ENCODE results near the gene CCNL2. TPM values are rescaled to one million over a fixed set of nuclear protein-coding genes. Genes with fewer than 3 reads are reported as not detected.

CCNL2 gene
- total and polyA plus RNA-seq, 4 experiments from 2014 or later, result 18.3 to 394 (median 212) TPM

DNA sequence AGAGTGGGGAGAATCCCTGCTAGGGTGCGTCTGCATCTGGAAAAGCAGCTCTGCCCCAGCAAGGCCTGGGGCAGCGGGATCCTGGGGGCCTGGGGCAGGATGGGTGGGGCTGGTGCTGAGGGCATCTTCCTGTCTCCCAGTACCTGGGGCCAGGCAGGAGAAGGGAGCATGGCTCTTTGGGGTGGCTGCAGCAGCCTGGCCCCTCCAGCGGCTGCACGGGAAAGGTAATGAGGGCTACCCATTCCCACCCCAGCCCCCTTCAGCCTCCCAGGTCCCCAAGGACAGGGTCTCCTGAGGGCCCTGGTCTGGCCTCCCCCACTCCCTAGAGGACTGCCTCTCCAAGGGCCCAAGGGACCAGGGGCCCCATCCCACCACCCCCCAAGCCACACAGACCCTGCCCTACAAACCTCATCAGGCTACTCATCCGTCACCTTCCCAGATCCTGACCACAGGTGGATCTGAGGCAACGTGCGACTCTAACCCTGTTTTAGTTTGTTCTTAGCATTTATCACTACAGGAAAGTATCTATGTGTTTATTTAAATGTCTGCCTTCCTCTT lies 22.9 kb upstream of the CCNL2 start:
- CTCF ChIA-PET (ENCODE audit: partially characterized antibody), result no interaction called here
- Histone ChIP-seq H3K27ac (ENCODE audit: low read depth, low read length) (no peak overlapping the region), H3K4me3 (ENCODE audit: low read length in 2 of 2) (no peak overlapping the region), H3K9me3 (ENCODE audit: control insufficient read depth in 1 of 2, low read length in 2 of 2) (no peaks in the 10 kb centered on the region), H3K36me3 (ENCODE audit: insufficient read depth, low read length) (no peaks in the 10 kb centered on the region), H3K27me3 (ENCODE audit: insufficient read depth, low read length) (no peaks in the 10 kb centered on the region), H3K4me1 (ENCODE audit: insufficient read depth, low read length) (no peaks in the 10 kb centered on the region)
- POLR2A ChIA-PET (ENCODE audit: partially characterized antibody), result no interaction called here
- H3K27ac Mint-ChIP-seq, result no peak overlapping the region
- no peak overlapping the region for H3K4me3 Mint-ChIP-seq
- H3K9me3 Mint-ChIP-seq, result no peaks in the 10 kb centered on the region
- peak in 1 of 5 donors; percentile 14 for DNase-seq
- no peaks in the 10 kb centered on the region for H3K36me3 Mint-ChIP-seq
- peaks cover 16 to 19% of the 10 kb centered on the region in 2 donors for H3K27me3 Mint-ChIP-seq
- intact Hi-C loops (cut with micrococcal nuclease), result no loop called here
- H3K4me1 Mint-ChIP-seq, result peaks cover 0 to 8% (median under 1%) of the 10 kb centered on the region in 4 donors

GRCh38 chr1:1421147-1421906 lies 22.2 kb upstream of the CCNL2 start, which contains the start of gene ANKRD65:
TSS of gene ANKRD65 (minus strand) at chr1:1421276. CDS start at chr1:1421005, 271 bp downstream.
- H3K36me3 Mint-ChIP-seq, result no peaks in the 10 kb centered on the region

DNA sequence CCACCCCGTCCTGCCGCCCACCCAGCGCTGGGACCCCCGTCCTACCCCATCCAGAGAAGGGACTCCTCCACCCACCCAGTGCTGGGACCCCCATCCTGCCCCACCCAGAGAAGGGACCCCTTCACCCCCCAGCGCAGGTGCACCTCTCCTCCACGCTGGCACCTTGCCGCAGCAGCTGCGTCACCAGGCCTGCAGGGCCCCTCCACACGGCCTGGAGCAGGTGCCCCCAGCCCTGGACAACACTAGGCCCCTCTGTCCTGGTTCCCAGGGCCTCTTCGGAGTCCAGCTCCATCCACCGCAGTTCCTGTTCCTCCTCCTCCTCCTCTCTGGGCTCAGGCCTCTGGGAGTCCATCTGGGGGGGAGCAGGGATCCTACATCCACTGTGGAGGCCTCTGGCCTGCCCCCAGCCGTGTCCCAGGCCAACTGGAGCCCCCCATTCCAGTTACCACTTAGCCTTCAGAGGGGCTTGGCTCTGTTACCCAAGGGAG lies 21.6 kb upstream of the CCNL2 start:
- H3K36me3 ChIP-seq (ENCODE audit: insufficient read depth, low read length), result no peaks in the 10 kb centered on the region
- Mint-ChIP-seq H3K9me3 (no peaks in the 10 kb centered on the region), H3K27ac (no peak overlapping the region), H3K36me3 (no peaks in the 10 kb centered on the region), H3K4me3 (no peak overlapping the region), H3K27me3 (peaks cover 13 to 17% of the 10 kb centered on the region in 2 donors), H3K4me1 (peaks cover 0 to 8% (median under 1%) of the 10 kb centered on the region in 4 donors)
- no peaks in the 10 kb centered on the region for H3K4me1 ChIP-seq (ENCODE audit: insufficient read depth, low read length)
- no peaks in the 10 kb centered on the region for H3K27me3 ChIP-seq (ENCODE audit: insufficient read depth, low read length)
- POLR2A ChIA-PET (ENCODE audit: partially characterized antibody), result no interaction called here
- no peaks in the 10 kb centered on the region for H3K9me3 ChIP-seq (ENCODE audit: control insufficient read depth in 1 of 2, low read length in 2 of 2)
- no peak overlapping the region for H3K4me3 ChIP-seq (ENCODE audit: low read length in 2 of 2)
- peak in 1 of 5 donors; percentile 15 for DNase-seq
- no peak overlapping the region for H3K27ac ChIP-seq (ENCODE audit: low read depth, low read length)
- intact Hi-C loops (cut with micrococcal nuclease), result no loop called here
- CTCF ChIA-PET (ENCODE audit: partially characterized antibody), result no interaction called here

More at GRCh38 chr1:1421147-1421906, 22.2 kb upstream of the CCNL2 start, which contains the start of gene ANKRD65:
- H3K27me3 Mint-ChIP-seq, result peaks cover 14 to 19% of the 10 kb centered on the region in 2 donors
- no peaks in the 10 kb centered on the region for H3K9me3 Mint-ChIP-seq
- CTCF ChIA-PET (ENCODE audit: partially characterized antibody), result no interaction called here
- no peak within 1 kb of the TSS for H3K4me3 Mint-ChIP-seq
- H3K4me1 ChIP-seq (ENCODE audit: insufficient read depth, low read length), result no peaks in the 10 kb centered on the region
- no peaks in the 10 kb centered on the region for H3K36me3 ChIP-seq (ENCODE audit: insufficient read depth, low read length)
- no peak within 1 kb of the TSS for H3K4me3 ChIP-seq (ENCODE audit: low read length in 2 of 2)
- no peak within 1 kb of the TSS for H3K27ac Mint-ChIP-seq
- POLR2A ChIA-PET (ENCODE audit: partially characterized antibody), result no interaction called here
- H3K27me3 ChIP-seq (ENCODE audit: insufficient read depth, low read length), result no peaks in the 10 kb centered on the region
- peaks cover 0 to 8% (median under 1%) of the 10 kb centered on the region in 4 donors for H3K4me1 Mint-ChIP-seq
- H3K27ac ChIP-seq (ENCODE audit: low read depth, low read length), result no peak within 1 kb of the TSS
- H3K9me3 ChIP-seq (ENCODE audit: control insufficient read depth in 1 of 2, low read length in 2 of 2), result no peaks in the 10 kb centered on the region
- intact Hi-C loops (cut with micrococcal nuclease), result no loop called here
- DNase-seq, result peak in 1 of 5 donors; percentile 3

DNA sequence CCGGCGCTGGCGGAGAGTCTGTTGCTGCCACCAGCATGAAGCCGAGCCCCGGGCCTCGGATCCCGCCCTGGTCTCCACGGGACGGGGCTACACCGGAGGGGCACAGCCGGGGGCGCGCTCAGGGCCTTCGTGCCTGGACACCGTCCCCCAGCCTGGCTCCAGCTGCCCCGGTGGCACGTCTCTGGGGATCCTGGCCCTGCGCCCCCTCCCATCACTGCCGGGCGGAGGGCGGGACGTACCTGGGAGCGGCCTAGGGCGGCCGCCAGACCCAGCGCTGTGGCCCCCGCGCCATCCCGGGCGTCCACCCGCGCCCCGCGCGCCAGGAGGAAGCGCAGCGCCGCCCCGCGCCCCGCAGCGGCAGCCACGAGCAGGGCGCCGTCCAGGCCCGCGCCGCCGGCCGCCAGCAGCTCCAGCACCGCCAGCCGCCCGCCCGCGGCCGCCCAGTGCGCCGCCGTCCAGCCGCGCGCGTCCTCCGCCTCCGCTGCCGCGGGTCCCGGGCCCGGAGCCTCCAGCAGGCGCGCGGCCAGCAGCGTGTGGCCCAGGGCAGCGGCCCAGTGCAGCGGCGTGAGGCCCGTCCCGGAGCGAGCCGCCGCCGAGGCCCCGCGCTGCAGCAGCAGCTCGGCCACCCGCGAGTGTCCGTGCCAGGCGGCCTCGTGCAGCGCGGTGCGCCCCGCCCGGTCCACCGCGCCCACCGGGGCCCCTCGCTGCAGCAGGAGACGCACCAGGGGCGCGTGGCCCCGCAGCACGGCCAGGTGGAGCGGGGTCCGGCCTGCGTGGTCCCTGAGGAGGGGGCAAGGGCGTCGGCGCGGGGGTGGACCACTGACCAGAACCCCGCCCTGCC lies 20.9 kb upstream of the CCNL2 start:
- Histone ChIP-seq H3K36me3 (ENCODE audit: insufficient read depth, low read length) (no peaks in the 10 kb centered on the region), H3K4me3 (ENCODE audit: low read length in 2 of 2) (no peak overlapping the region), H3K9me3 (ENCODE audit: control insufficient read depth in 1 of 2, low read length in 2 of 2) (no peaks in the 10 kb centered on the region), H3K27ac (ENCODE audit: low read depth, low read length) (no peak overlapping the region), H3K4me1 (ENCODE audit: insufficient read depth, low read length) (no peaks in the 10 kb centered on the region), H3K27me3 (ENCODE audit: insufficient read depth, low read length) (no peaks in the 10 kb centered on the region)
- ChIA-PET CTCF (ENCODE audit: partially characterized antibody) (no interaction called here), POLR2A (ENCODE audit: partially characterized antibody) (no interaction called here)
- Mint-ChIP-seq H3K4me1 (peaks cover 0 to 8% (median under 1%) of the 10 kb centered on the region in 4 donors), H3K4me3 (no peak overlapping the region), H3K27me3 (peaks cover 13 to 15% of the 10 kb centered on the region in 2 donors), H3K9me3 (no peaks in the 10 kb centered on the region), H3K27ac (no peak overlapping the region), H3K36me3 (no peaks in the 10 kb centered on the region)
- intact Hi-C loops (cut with micrococcal nuclease), result no loop called here
- DNase-seq, result peak in 1 of 5 donors; percentile 17

- intact Hi-C loops (cut with micrococcal nuclease), result no loop called here
- H3K4me3 ChIP-seq (ENCODE audit: low read length in 2 of 2), result no peak overlapping the region
- Mint-ChIP-seq H3K4me3 (no peak overlapping the region), H3K4me1 (peaks cover 0 to 8% (median under 1%) of the 10 kb centered on the region in 4 donors), H3K27ac (no peak overlapping the region), H3K9me3 (no peaks in the 10 kb centered on the region), H3K36me3 (no peaks in the 10 kb centered on the region), H3K27me3 (peaks cover 8 to 10% of the 10 kb centered on the region in 2 donors)
- POLR2A ChIA-PET (ENCODE audit: partially characterized antibody), result no interaction called here
- CTCF ChIA-PET (ENCODE audit: partially characterized antibody), result no interaction called here
- H3K27ac ChIP-seq (ENCODE audit: low read depth, low read length), result no peak overlapping the region
- peak in 1 of 5 donors; percentile 9 for DNase-seq
- H3K36me3 ChIP-seq (ENCODE audit: insufficient read depth, low read length), result no peaks in the 10 kb centered on the region
- no peaks in the 10 kb centered on the region for H3K9me3 ChIP-seq (ENCODE audit: control insufficient read depth in 1 of 2, low read length in 2 of 2)
- no peaks in the 10 kb centered on the region for H3K4me1 ChIP-seq (ENCODE audit: insufficient read depth, low read length)
- H3K27me3 ChIP-seq (ENCODE audit: insufficient read depth, low read length), result no peaks in the 10 kb centered on the region
Observed at GRCh38 chr1:1419363-1419812, 20.3 kb upstream of the CCNL2 start.

- no peaks in the 10 kb centered on the region for H3K4me1 ChIP-seq (ENCODE audit: insufficient read depth, low read length)
- Mint-ChIP-seq H3K4me3 (no peak overlapping the region), H3K27ac (peak overlapping the region in 1 of 7 donors; percentile 36), H3K4me1 (peaks cover 0 to 8% (median under 1%) of the 10 kb centered on the region in 4 donors), H3K27me3 (peaks cover 8 to 10% of the 10 kb centered on the region in 2 donors), H3K9me3 (no peaks in the 10 kb centered on the region), H3K36me3 (no peaks in the 10 kb centered on the region)
- intact Hi-C loops (cut with micrococcal nuclease), result no loop called here
- POLR2A ChIA-PET (ENCODE audit: partially characterized antibody), result no interaction called here
- H3K36me3 ChIP-seq (ENCODE audit: insufficient read depth, low read length), result no peaks in the 10 kb centered on the region
- no peaks in the 10 kb centered on the region for H3K27me3 ChIP-seq (ENCODE audit: insufficient read depth, low read length)
- CTCF ChIA-PET (ENCODE audit: partially characterized antibody), result no interaction called here
- no peak overlapping the region for H3K27ac ChIP-seq (ENCODE audit: low read depth, low read length)
- H3K4me3 ChIP-seq (ENCODE audit: low read length in 2 of 2), result no peak overlapping the region
- no peaks in the 10 kb centered on the region for H3K9me3 ChIP-seq (ENCODE audit: control insufficient read depth in 1 of 2, low read length in 2 of 2)
- DNase-seq, result peak in 1 of 5 donors; percentile 32
Observed at GRCh38 chr1:1418464-1419362, 19.6 kb upstream of the CCNL2 start.
